ACHN (cell line): ENCODE results near the gene TSPAN4.

Experiments
- DNase-seq: peaks from one replicate; pipeline ENCODE4 v3.0.0-alpha.2; 2015
- in situ Hi-C: cut with HindIII; loops from 2 replicates; pipeline ENCODE4 v1.10.0; 2017; ENCODE audit warnings: low sequenced_read_pairs, low pct_ligation_motif_present, low pct_unique_long_range_greater_than_20kb

Gene TSPAN4

GRCh38 chr11:803467-803742, 39.2 kb upstream of the TSPAN4 start:
- in situ Hi-C loops, result no loop called here
- no peak for DNase-seq

DNA sequence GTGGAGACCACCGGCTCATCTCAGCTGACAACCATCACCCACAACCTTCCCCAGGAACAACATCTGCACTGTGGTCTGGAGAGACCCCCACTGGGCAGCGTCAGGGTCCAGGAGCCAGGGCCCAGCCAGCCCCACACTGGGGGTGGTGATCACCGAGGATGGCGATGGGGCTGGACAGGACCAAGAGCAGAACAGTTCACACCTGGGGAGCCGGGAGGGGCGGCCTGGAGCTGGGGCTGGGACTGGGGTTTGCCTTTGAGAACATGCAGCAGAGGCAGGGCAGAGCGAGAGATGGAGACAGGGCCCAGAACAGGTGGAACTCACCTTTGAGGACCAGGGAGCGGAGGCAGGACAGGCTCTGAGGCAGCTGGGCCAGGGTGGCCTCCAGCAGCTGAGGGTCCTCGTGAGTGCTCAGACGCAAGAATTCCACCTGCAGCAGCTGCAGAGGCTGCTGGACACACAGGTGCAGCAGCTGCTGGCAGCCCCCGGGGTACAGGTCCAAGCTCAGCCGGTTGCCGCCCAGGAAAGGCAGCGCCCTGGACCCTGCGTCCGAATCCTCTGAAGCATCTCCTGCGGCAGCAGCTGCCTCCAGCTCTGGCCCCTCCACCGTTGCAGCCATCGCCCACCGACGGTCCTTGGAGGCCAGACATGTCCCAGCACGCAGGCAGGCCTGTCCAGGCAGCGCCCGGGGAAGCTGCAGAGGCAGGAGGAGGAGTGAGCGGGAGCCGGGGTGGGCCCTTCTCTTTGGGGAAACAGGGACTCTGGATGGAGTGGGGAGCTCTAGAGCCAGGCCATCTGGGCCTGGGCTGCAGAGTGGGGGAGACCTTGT, 38.7 kb upstream of the TSPAN4 start:
- in situ Hi-C loops, result no loop called here
- DNase-seq, result no peak

GRCh38 chr11:804599-804964, 38.1 kb upstream of the TSPAN4 start:
- in situ Hi-C loops, result no loop called here
- DNase-seq, result no peak

GRCh38 chr11:808427-809286, 34.0 kb upstream of the TSPAN4 start:
- peak; percentile 83 for DNase-seq
- in situ Hi-C loops, result no loop called here

GRCh38 chr11:809287-810039, 33.2 kb upstream of the TSPAN4 start, which contains the start of gene RPLP2:
TSS of gene RPLP2 (plus strand) at chr11:809967. CDS start at chr11:810235, 268 bp downstream.
- in situ Hi-C loops, result no loop called here
- DNase-seq, result peak; percentile 93

- in situ Hi-C loops, result no loop called here
Observed at GRCh38 chr11:810040-810567, 32.5 kb upstream of the TSPAN4 start.

DNA sequence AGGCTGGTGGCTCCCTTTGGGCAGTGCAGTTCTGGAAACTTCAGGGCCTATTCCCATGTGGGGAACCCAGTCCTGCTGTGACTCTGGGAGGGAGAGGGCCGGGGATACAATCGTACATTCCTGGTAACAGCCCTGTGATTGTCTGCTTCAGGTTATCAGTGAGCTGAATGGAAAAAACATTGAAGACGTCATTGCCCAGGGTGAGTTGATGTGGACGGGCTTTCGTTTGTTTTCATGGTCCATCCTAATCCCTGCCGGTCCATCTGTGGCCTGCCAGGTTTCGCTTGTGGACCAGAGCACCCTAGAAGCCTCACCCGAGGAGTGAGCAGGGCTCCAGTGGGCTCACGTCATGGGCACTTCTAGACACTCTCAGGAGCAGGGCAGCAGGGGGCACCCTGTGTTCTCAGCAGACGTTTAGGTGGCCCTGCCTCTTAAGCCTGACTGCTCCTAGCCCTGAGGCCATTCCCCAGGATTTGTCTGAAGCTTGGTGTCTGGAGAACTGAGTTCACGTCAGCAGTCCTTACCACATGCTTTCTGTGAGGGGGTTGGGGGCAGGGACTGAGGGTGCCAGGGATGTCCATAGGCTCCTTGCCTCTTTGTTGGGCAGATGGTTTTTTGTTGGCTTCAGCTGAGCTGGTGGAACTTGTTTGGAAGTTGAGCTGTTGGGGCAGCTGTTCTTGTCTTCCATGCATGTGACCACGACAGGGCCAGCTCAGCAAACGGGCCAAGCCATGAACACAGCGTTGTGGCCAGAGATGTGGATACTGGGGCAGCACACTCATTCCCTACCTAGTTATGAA, 31.0 kb upstream of the TSPAN4 start:
- DNase-seq, result no peak
- in situ Hi-C loops, result no loop called here

More at GRCh38 chr11:810040-810567, 32.5 kb upstream of the TSPAN4 start:
- no peak for DNase-seq

GRCh38 chr11:812390-812789, 30.3 kb upstream of the TSPAN4 start:
- in situ Hi-C loops, result no loop called here

DNA sequence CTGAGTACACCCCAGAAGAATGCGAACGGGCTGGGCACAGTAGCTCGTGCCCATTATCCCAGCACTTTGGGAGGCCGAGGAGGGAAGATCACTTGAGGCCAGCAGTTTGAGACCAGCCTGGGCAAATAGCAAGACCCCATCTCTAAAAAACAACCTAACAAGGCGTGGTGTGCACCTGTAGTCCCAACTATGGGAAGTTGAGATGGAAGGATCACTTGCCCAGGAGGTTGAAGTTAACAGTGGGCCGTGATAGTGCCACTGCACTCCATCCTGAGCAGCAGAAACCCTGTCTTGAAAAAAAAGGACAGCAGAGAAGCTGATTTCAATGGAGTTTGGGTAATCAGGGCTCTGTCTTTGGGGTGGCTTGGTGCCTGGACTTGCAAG, 29.6 kb upstream of the TSPAN4 start:
- no peak for DNase-seq
- in situ Hi-C loops, result no loop called here

More at GRCh38 chr11:812390-812789, 30.3 kb upstream of the TSPAN4 start:
- DNase-seq, result no peak

GRCh38 chr11:813456-814096, 29.1 kb upstream of the TSPAN4 start:
- DNase-seq, result no peak
- in situ Hi-C loops, result no loop called here

DNA sequence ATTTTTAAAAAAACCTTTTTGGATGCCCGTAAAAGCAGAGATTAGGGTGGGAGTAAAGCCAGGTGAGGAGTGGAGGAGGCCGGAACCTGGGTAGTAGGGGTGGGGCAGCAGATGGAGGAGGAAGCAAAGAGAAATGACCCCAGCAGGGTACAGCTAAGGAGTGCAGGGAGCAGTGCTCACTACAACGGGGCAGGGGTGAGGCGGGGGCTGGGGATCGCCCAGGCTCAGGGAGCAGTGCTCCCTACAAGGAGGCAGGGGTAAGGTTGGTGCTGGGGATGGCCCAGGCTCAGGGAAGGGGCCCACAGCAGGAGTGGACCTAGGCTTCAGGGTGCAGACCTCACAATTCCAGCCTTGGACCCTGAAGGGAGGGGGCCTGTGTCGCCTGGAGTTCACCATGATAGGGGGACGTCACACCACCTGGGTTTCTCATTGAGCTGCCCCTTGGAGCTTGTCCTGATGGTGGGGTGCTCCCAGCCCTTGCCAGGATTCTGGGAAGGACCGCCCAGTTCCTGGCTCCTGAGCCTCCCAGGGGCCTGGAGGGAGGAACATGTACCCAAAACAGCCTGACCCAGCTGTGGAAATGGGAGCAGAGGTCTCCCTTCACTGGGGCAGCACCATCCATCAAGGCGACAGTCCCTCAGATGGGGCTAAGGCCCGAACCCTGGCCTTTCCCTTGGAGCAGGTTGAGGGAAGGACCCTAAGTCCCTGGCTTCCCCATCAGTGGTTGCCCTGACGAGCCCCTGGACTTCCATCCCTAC, 26.8 kb upstream of the TSPAN4 start:
- no peak for DNase-seq
- in situ Hi-C loops, result no loop called here

- in situ Hi-C loops, result no loop called here
- no peak for DNase-seq
Observed at GRCh38 chr11:816433-816779, 26.2 kb upstream of the TSPAN4 start.

GRCh38 chr11:818396-819128, 24.1 kb upstream of the TSPAN4 start, which contains the start of gene PNPLA2:
TSS of gene PNPLA2 (plus strand) at chr11:818914. CDS start at chr11:819719, 805 bp downstream.
- DNase-seq, result peak; percentile 85
- in situ Hi-C loops, result no loop called here

DNA sequence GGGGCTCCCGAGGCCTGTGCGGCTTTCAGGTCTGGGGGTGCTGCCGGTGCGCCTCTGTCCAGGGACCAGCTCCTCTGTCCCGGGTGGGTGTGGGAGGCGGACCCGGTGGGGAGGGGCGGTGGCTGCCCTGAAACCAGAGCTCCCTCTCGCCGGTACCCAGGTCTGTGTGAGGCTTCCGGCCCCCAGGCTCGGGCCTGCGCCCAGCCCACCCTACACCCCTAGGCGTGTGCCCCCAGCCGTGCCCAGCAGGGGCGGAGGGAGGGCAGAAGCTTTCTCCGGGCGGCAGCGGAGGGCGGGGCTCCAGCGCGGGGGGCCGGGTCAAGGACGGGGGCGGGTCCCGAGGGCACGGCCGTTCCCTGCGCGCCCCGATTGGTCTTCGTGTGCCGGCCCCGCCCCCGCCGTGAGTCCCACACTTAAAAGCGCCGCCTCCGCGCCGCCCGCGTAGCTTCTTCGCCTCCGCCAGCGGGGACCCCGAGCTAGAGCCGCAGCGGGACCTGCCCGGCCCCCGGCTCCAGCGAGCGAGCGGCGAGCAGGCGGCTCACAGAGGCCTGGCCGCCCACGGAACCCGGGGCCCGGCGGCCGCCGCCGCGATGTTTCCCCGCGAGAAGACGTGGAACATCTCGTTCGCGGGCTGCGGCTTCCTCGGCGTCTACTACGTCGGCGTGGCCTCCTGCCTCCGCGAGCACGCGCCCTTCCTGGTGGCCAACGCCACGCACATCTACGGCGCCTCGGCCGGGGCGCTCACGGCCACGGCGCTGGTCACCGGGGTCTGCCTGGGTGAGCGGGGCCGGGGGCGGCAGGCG, 23.3 kb upstream of the TSPAN4 start:
- in situ Hi-C loops, result no loop called here
- peak; percentile 84 for DNase-seq

DNA sequence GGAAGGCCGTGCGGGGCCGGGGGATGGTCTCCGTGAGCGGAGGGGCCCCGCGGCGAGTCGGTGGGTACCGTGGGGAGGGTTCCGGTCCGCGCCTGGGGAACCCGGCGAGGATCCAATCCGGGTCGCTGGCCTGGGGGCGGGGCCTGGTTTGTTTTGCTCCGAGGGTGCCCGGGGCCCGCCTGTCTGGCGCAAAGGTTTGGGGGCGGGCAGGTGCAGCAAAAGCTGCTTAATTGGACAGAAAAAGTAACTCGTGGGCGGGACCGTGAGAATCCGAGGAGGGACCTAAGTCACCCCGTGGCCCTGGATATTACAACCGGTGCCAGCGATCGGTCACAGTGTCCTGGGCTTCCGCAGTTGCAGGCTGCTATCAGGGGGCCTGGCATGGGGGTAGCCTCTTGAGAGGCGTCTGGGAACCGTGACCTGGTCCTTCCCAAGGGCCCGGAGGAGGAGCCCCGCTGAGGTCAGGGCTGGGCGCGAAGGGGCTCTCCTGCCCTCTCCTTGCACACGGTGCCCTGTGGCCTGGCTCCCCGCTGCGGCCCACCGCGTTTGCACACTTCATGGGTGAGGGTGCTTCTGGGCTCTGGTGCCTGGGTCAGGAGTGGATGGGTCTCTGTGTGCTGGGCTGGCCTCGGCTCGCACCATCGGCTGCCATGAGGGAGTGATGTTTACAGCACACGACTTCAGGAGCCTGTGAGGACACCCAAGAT, 22.6 kb upstream of the TSPAN4 start:
- DNase-seq, result peak; percentile 84

More for the DNA sequence above, 22.6 kb upstream of the TSPAN4 start:
- in situ Hi-C loops, result no loop called here
